Renal cortex interstitium (tissue), 11 donors: ENCODE results near the gene MAP4K4. TPM values are rescaled to one million over a fixed set of nuclear protein-coding genes. Genes with fewer than 3 reads are reported as not detected.

Source experiments
- DNase-seq, 11 donors: peaks; one replicate each; pipeline ENCODE4 v3.0.0-alpha.2; 2013; ENCODE audit warnings: low read depth in 9 of 11, low spot score in 4 of 11; ENCODE audit errors: extremely low read depth in 1 of 11
- polyA plus RNA-seq, 3 donors: library from polyadenylated mRNA; unstranded; fragments of 120-200 nt; gene quantifications; one replicate each; pipeline ENCODE4 v1.2.1, GENCODE V29; 2013; ENCODE audit not compliant: insufficient read length in 3 of 3

Gene MAP4K4
- polyA plus RNA-seq, 3 donors = 73.1 to 86.2 (median 80.4) TPM

DNA sequence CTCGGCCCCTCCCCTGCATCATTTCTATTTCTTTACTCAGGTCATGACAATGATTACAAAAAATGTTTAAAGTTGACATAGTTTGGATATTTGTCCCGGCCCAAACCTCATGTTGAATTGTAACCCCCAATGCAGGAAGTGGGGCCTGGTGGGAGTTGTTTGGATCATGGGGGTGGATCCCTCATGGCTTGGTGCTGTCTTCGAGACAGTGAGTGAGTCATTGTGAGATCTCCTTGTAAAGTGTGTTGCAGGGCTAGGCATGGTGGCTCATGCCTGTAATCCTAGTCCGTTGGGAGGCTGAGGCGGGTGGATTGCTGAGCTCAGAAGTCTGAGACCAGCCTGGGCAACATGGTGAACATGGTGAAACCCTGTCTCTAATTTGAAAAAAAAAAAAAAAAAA is 9.2 kb upstream of the MAP4K4 start:
- DNase-seq = no peak

DNA sequence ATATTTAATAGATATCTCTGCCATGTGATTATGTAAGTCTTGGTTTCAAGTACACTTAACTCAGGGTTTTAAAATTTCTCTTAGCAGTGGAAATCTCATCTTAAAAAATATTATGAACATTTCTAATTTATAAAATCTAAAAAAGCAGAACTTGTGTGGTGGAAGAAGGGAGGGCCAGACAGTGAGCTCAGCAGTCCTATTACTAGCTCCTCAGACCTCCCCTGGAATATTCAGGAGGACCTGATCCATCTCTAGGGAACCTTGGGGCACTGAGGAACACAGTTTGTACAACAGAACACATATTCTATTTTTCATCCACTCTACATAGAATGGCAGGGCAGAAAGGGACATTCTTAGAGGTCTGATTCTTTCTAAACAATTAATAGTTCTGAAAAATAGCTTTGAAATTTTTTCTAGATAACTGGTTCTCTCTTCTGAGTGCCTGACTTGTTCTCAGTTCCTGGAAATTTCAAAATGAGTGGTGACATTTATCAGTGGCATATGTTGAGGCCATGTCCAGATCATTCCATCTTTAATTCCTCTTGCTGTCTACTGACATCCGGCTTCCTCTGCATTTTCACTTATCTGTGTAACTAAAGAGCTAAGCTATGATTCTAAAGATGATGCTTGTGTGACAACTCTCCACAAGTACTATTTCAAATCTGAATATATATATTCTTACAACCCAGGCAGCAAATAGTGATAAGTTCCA is 8.2 kb upstream of the MAP4K4 start:
- no peak for DNase-seq

DNA sequence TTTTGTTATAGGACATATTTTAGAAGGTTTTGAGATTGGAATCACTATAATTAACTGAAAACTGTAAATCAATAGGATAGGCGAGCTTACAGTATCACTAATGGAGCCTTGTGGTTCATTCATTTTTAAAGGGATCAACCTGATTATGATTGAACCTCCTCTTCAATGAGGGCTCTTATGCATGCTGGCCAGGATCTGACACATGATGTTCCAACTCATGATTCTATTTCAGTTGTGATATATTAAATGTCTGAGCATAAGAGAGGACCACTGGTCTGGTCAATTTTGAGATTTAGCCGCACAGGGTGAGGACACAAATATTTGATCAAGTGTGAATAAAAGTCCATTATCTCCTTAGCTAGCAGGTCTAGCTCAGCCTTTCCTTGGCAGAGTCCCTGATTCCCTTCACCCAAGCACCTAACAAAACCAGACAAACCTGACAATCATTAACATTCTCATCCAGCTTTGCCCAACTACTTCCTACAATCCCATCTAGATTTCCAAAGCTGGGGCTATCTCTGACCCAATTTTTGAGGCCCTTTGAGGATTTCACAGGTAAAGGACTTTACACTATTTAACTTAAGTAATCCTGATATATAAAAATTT is 6.9 kb upstream of the MAP4K4 start:
- DNase-seq = no peak

DNA sequence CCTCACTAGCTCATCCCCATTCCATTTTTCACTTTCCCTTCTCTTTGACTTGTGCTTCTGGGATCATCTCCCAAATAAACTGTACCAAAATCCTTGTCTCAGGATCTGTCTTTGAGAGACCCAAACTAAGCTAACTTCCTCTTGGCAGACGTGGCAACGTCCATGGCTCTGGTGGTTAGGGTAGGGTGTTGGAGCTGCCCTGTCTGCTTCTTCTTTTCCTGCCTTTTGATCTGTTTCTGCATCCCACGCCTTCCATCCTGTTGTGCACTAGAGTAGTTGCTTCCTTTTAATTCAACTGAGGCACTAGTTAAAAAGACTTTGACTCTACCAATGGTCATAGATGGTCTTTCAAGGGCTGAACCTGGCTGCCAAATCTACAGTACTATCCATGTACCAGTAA is 5.5 kb upstream of the MAP4K4 start:
- DNase-seq = no peak

- no peak for DNase-seq
Measured at GRCh38 chr2:101692766-101693165, 4.7 kb upstream of the MAP4K4 start.

DNA sequence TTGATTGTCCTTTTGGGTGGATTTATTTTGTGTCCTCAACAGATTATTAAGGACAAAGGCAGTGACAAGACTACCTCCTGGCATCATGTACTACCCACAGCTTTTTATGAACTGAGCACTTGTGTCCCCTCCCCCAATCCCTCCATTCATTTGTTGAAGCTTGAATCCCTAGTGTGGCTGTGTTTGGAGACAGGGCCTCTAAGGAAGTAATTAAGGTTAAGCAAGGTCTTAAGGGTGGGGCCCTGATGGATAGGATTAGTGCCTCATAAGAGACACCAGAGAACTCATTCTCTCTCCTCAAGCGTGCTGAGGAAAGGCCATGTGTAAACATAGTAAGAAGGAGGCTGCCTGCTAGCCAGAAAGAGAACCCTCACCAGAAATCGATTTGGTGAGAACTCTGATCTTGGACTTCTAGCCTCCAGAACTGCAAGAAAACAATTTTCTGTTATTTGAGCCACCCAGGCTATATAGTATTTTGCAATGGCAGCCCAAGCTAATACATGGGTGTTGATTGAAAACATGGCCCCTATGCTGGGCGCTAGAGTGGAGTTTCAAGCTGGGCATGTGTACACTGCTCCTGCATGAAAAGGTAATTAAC is 3.4 kb upstream of the MAP4K4 start:
- DNase-seq = no peak

GRCh38 chr2:101696272-101697123 is 1.0 kb upstream of the MAP4K4 start:
- DNase-seq = peak in 1 of 11 donors; percentile 48

DNA sequence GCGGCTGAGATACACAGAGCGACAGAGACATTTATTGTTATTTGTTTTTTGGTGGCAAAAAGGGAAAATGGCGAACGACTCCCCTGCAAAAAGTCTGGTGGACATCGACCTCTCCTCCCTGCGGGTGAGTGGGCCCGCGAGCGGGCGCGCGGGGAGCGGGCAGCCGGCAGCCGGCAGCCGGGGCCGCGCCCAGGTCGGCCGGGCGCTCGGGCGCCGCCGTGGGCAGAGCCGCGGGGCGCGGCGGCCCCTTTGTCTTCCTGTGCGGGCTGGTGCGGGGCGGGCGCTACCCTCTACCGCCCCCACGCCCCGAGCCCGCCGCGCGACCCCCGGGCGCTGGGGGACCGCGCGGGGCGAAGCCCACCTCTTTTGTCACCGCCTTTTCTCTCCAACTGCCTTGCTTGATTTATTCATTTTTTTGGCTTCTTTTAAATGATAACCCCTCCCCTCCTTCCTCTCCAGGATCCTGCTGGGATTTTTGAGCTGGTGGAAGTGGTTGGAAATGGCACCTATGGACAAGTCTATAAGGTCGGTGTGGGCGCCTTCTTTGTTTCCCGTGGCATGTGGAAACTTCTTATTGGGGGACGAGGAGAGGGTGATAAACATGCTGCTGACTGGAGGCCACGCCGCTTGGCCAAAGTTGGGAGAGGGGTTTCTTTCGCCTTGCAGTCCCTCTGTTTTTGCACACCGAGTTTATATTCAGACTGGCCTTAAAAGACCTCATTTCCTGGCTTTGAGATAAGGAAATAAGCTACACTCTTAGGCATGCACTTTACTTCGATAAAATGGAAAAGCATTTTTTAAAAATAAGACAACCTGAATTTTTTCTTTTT is 722 bp downstream of the MAP4K4 start:
- peak in 4 of 11 donors; percentile 23 to 33 (median 30) for DNase-seq

GRCh38 chr2:101698844-101699754 is 1.6 kb downstream of the MAP4K4 start:
- peak in 1 of 11 donors; percentile 19 for DNase-seq

DNA sequence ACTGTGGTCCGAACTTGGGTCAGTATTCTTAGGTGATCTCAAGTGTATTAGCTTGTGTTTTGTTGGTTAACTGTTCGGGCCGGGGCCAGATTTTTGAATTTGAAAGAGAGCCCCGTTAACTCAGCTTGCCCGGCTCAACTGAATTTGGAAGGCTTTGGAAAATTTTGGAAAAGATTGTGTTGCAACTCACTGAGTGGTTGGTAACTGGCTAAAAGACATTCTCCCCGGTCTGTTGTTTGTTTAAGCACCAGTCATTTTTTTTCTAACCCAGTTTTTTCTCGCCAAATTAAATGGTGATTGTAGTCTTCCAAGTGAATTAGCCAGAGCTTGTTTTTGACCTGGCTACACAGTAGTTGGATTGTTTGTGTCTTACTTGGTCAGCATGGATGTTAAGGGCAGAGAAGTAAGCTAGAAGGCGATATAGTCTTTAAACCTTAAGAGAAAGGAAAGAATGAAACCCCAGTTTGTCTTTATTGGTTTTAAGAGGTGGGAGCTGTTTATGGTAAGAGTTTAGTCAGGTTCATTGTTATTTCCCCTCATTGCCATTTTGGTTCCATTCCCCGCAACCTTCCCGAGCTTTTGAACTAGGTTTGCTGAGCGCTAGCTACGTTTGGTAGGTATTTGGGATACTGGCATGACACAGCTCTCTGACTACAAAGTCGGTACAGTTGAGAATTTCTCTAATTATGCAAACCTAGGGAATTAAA is 2.4 kb downstream of the MAP4K4 start:
- peak in 1 of 11 donors; percentile 7 for DNase-seq

DNA sequence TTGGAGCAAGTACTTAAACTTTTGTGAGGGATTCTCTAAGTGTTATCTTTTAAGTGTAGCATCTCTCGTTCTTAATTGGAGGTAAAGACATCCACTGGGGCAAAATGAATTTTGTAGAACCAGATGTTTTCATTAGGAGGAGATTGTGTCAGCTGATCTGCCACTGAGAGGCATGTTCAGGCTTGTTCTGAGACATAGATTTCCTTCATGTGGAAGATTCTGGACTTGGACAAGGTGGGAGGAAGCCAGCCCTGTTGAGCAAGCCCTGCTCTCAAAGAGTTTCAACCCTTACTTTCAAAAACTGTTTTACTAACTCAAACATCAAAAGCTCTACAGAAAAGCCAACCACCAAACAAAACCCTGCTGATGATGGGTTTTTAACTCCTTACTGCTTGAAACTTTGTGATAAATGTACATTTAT is 6.5 kb downstream of the MAP4K4 start:
- no peak for DNase-seq

GRCh38 chr2:101704816-101705578 is 7.5 kb downstream of the MAP4K4 start:
- DNase-seq = no peak

DNA sequence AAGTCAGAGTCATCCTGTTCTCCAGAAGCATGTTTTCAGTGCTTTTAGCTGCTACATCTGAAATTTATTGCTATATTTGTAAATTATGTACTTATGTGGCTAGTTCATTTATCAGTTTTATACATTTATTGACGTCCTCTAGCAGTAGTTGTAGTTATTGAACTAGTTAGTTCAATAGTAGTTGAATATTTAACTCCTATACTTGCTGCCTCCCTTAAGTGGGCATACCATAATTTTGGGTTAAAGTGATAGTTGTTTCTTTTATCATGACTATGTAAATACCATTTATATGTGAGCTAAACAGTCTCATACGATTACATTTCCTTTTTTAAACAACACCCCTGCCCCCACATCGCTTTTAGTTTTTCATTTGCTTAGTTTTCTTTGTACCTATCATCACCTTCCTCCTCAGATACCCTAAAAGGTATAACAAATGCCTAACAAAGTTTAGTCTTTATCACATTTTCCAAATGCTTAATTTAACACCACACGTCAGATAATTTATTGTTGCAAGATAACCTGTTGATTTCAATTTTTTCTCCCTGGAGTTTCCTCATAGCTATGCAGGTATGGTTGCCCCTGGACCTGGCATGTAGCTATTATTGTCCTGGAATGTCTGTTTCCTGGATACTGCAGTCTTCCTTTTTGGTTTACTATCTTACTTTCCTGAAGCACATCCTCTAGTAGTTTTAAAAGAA is 8.8 kb downstream of the MAP4K4 start:
- no peak for DNase-seq

- DNase-seq = no peak
Measured at GRCh38 chr2:101706819-101707177, 9.3 kb downstream of the MAP4K4 start.

GRCh38 chr2:101710036-101710435 is 12.5 kb downstream of the MAP4K4 start:
- no peak for DNase-seq
